PC-3 (cell line): Measurements from ENCODE around the gene DPF3. TPM values are rescaled to one million over a fixed set of nuclear protein-coding genes. Genes with fewer than 3 reads are reported as not detected.

ENCODE experiments used
- ATAC-seq: fragments of 200-7000 bp; cut with Tn5 transposase; 2 replicates; pipeline ENCODE4 v1.9.1; 2020; ENCODE audit warnings: mild to moderate bottlenecking, moderate library complexity
- BruUV-seq: library from RNA; stranded (reverse); fragments of 400-500 nt; replicated peaks from 2 replicates; lab custom pipeline; 2021; lab: Mats Ljungman, UMichigan
- CTCF ChIA-PET: fragments of 300-600 bp; sonication (Branson Sonifier 250); formaldehyde crosslinking; loops from one replicate; lab custom pipeline; 2022; ENCODE audit warnings: antibody characterized with exemption; lab: Charles Lee
- POLR2A ChIA-PET: fragments of 300-600 bp; sonication (Branson Sonifier 250); formaldehyde crosslinking; loops from one replicate; lab custom pipeline; 2022; ENCODE audit warnings: antibody characterized with exemption; ENCODE audit not compliant: unreplicated experiment; lab: Charles Lee
- DNase-seq: peaks from one replicate; pipeline ENCODE4 v3.0.0-alpha.2; 2015
- H2AFZ ChIP-seq: fragments of 300-600 bp; sonication (generic); 2 replicates; pipeline ENCODE4 v1.6.0; 2016; ENCODE audit warnings: antibody characterized with exemption, low read length
- H3F3A ChIP-seq: fragments of 300-600 bp; sonication (generic); one replicate; pipeline ENCODE4 v1.6.0; 2017; ENCODE audit warnings: antibody characterized with exemption, low read length, control low read depth, mild to moderate bottlenecking; ENCODE audit not compliant: unreplicated experiment
- H3K27ac ChIP-seq: fragments of 300-600 bp; sonication (generic); 2 replicates; pipeline ENCODE4 v1.5.1; 2016; ENCODE audit warnings: mild to moderate bottlenecking, low read length
- H3K27me3 ChIP-seq: fragments of 300-600 bp; sonication (generic); 2 replicates; pipeline ENCODE4 v1.6.1; 2016; ENCODE audit warnings: low read length, mixed read lengths
- H3K36me3 ChIP-seq: fragments of 300-600 bp; sonication (generic); 2 replicates; pipeline ENCODE4 v1.6.1; 2016; ENCODE audit warnings: low read depth, mixed run types, low read length, mixed read lengths
- H3K4me1 ChIP-seq: fragments of 300-600 bp; sonication (generic); 2 replicates; pipeline ENCODE4 v1.5.1; 2016; ENCODE audit warnings: low read length; ENCODE audit not compliant: insufficient read depth
- H3K4me2 ChIP-seq: fragments of 300-600 bp; sonication (generic); 2 replicates; pipeline ENCODE4 v1.6.0; 2016; ENCODE audit warnings: low read length
- H3K4me3 ChIP-seq: fragments of 300-600 bp; sonication (generic); 2 replicates; pipeline ENCODE4 v1.5.1; 2016; ENCODE audit warnings: mild to moderate bottlenecking, low read length, mixed read lengths
- H3K79me2 ChIP-seq: fragments of 300-600 bp; sonication (generic); 2 replicates; pipeline ENCODE4 v1.6.1; 2017; ENCODE audit warnings: low read length, mixed read lengths
- H3K9ac ChIP-seq: fragments of 300-600 bp; sonication (generic); 2 replicates; pipeline ENCODE4 v1.6.0; 2016; ENCODE audit warnings: mild to moderate bottlenecking, low read length
- H3K9me2 ChIP-seq: fragments of 300-600 bp; sonication (generic); replicated peaks from 2 replicates; pipeline ENCODE4 v1.6.1; 2016; ENCODE audit warnings: mixed run types, low read length, mixed read lengths
- H3K9me3 ChIP-seq: fragments of 300-600 bp; sonication (generic); 2 replicates; pipeline ENCODE4 v1.6.1; 2016; ENCODE audit warnings: low read length, mixed read lengths
- H4K20me1 ChIP-seq: fragments of 300-600 bp; sonication (generic); 2 replicates; pipeline ENCODE4 v1.6.1; 2016; ENCODE audit warnings: low read length, mixed read lengths
- CTCF ChIP-seq: fragments of 300-600 bp; sonication (generic); conservative IDR thresholded peaks from 2 replicates; pipeline ENCODE4 v1.5.1; 2017; ENCODE audit warnings: antibody characterized with exemption, low read depth, mild to moderate bottlenecking, low read length
- EZH2 ChIP-seq: fragments of 300-600 bp; sonication (generic); IDR thresholded peaks from one replicate; pipeline ENCODE4 v1.6.1; 2017; ENCODE audit warnings: antibody characterized with exemption, mild to moderate bottlenecking, low read length; ENCODE audit not compliant: unreplicated experiment
- EZH2phosphoT487 ChIP-seq: fragments of 300-600 bp; sonication (generic); IDR thresholded peaks from 2 replicates; pipeline ENCODE4 v1.6.1; 2018; ENCODE audit warnings: mild to moderate bottlenecking, antibody characterized with exemption, low read length, borderline replicate concordance
- intact Hi-C: fragments of 100-400 bp; cut with micrococcal nuclease; formaldehyde crosslinking; loops from 2 replicates; pipeline ENCODE4 v1.9.0; 2023
- total RNA-seq: library from RNA; depleted of rRNA; stranded (reverse); fragments of >200 nt; gene quantifications from 2 replicates; pipeline ENCODE4 v1.2.3, GENCODE V29; 2014

Gene DPF3
- total RNA-seq, 1 experiment from 2014 or later: 16.6 TPM

- TF ChIP-seq EZH2: no peak
- TF ChIP-seq CTCF: no peak
- BruUV-seq: no TSS peak
- Histone ChIP-seq H4K20me1 (peaks cover 6% of the 10 kb centered on the region; the same call in 1 of the 2 replicates), H2AFZ (no peak overlapping the region), H3K27me3 (no peaks in the 10 kb centered on the region), H3K36me3 (0 out of 2 replicates have a peak, but pooled peaks cover 2% of the 10 kb centered on the region), H3K27ac (no peak overlapping the region), H3K9ac (no peak overlapping the region), H3K4me2 (no peak overlapping the region), H3K4me1 (no peaks in the 10 kb centered on the region), H3K9me2 (no peaks in the 10 kb centered on the region), H3F3A (no peaks in the 10 kb centered on the region), H3K79me2 (no peaks in the 10 kb centered on the region), H3K9me3 (no peaks in the 10 kb centered on the region), H3K4me3 (no peak overlapping the region)
- POLR2A ChIA-PET: no interaction called here
- ATAC-seq: no peak
- intact Hi-C loops: no loop called here
- CTCF ChIA-PET: no interaction called here
- DNase-seq: no peak
Observed at GRCh38 chr14:72774894-72775620, 118.8 kb downstream of the DPF3 start.

- Histone ChIP-seq H3K79me2 (no peaks in the 10 kb centered on the region), H3F3A (no peaks in the 10 kb centered on the region)
Observed at GRCh38 chr14:72774141-72774540, 119.8 kb downstream of the DPF3 start.

More at GRCh38 chr14:72774141-72774540, 119.8 kb downstream of the DPF3 start:
- Histone ChIP-seq H3K9me2 (no peaks in the 10 kb centered on the region), H3K9ac (no peak overlapping the region), H3K27me3 (no peaks in the 10 kb centered on the region), H3K9me3 (no peaks in the 10 kb centered on the region), H2AFZ (no peak overlapping the region), H3K4me1 (no peaks in the 10 kb centered on the region), H3K36me3 (0 out of 2 replicates have a peak, but pooled peaks cover 2% of the 10 kb centered on the region), H3K4me3 (no peak overlapping the region), H4K20me1 (peaks cover 6% of the 10 kb centered on the region; the same call in 1 of the 2 replicates), H3K4me2 (no peak overlapping the region), H3K27ac (no peak overlapping the region)
- ChIA-PET CTCF (no interaction called here), POLR2A (no interaction called here)
- DNase-seq (no peak), ATAC-seq (no peak)
- intact Hi-C loops: no loop called here
- BruUV-seq: no TSS peak
- TF ChIP-seq EZH2 (no peak), EZH2phosphoT487 (no peak), CTCF (no peak)
